ENCODE measurements around the gene LRRC36. TPM values are rescaled to one million over a fixed set of nuclear protein-coding genes. Genes with fewer than 3 reads are reported as not detected.
A peak's percentile ranks its signal among the peaks of the same experiment; 100 is the strongest.

The LRRC36 gene
- total and polyA plus RNA-seq, 2 of the 13 experiments (the other 11 are each of a cell fraction or from before 2014, with no cell fraction given), result 0.12 to 0.15 TPM

- TF ChIP-seq, protein P1, sequence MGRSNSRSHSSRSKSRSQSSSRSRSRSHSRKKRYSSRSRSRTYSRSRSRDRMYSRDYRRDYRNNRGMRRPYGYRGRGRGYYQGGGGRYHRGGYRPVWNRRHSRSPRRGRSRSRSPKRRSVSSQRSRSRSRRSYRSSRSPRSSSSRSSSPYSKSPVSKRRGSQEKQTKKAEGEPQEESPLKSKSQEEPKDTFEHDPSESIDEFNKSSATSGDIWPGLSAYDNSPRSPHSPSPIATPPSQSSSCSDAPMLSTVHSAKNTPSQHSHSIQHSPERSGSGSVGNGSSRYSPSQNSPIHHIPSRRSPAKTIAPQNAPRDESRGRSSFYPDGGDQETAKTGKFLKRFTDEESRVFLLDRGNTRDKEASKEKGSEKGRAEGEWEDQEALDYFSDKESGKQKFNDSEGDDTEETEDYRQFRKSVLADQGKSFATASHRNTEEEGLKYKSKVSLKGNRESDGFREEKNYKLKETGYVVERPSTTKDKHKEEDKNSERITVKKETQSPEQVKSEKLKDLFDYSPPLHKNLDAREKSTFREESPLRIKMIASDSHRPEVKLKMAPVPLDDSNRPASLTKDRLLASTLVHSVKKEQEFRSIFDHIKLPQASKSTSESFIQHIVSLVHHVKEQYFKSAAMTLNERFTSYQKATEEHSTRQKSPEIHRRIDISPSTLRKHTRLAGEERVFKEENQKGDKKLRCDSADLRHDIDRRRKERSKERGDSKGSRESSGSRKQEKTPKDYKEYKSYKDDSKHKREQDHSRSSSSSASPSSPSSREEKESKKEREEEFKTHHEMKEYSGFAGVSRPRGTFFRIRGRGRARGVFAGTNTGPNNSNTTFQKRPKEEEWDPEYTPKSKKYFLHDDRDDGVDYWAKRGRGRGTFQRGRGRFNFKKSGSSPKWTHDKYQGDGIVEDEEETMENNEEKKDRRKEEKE (IDR thresholded peaks at IDR 0.05), result no peak
- TF ChIP-seq ZBTB46 (CRISPR knock-in tag; IDR thresholded peaks at IDR 0.05; ENCODE audit: borderline replicate concordance), result no peak
- no peak for TF ChIP-seq MBNL3 (CRISPR knock-in tag; conservative IDR thresholded peaks at IDR 0.05)
- TF ChIP-seq, protein P2, sequence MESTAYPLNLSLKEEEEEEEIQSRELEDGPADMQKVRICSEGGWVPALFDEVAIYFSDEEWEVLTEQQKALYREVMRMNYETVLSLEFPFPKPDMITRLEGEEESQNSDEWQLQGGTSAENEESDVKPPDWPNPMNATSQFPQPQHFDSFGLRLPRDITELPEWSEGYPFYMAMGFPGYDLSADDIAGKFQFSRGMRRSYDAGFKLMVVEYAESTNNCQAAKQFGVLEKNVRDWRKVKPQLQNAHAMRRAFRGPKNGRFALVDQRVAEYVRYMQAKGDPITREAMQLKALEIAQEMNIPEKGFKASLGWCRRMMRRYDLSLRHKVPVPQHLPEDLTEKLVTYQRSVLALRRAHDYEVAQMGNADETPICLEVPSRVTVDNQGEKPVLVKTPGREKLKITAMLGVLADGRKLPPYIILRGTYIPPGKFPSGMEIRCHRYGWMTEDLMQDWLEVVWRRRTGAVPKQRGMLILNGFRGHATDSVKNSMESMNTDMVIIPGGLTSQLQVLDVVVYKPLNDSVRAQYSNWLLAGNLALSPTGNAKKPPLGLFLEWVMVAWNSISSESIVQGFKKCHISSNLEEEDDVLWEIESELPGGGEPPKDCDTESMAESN (CRISPR knock-in tag; conservative IDR thresholded peaks at IDR 0.05), result peak; percentile 56; the same call in 1 of the 2 replicates
- TF ChIP-seq ZNF609 (CRISPR knock-in tag; IDR thresholded peaks at IDR 0.05; ENCODE audit: borderline replicate concordance), result peak; percentile 51; the same call in 1 of the 2 replicates
- peak; percentile 17; the same call in 1 of the 2 replicates for TF ChIP-seq ZNF605 (CRISPR knock-in tag; IDR thresholded peaks at IDR 0.05)
- TF ChIP-seq, protein P3, sequence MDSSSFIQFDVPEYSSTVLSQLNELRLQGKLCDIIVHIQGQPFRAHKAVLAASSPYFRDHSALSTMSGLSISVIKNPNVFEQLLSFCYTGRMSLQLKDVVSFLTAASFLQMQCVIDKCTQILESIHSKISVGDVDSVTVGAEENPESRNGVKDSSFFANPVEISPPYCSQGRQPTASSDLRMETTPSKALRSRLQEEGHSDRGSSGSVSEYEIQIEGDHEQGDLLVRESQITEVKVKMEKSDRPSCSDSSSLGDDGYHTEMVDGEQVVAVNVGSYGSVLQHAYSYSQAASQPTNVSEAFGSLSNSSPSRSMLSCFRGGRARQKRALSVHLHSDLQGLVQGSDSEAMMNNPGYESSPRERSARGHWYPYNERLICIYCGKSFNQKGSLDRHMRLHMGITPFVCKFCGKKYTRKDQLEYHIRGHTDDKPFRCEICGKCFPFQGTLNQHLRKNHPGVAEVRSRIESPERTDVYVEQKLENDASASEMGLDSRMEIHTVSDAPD (CRISPR knock-in tag; IDR thresholded peaks at IDR 0.05), result no peak
- TF ChIP-seq, protein P4, sequence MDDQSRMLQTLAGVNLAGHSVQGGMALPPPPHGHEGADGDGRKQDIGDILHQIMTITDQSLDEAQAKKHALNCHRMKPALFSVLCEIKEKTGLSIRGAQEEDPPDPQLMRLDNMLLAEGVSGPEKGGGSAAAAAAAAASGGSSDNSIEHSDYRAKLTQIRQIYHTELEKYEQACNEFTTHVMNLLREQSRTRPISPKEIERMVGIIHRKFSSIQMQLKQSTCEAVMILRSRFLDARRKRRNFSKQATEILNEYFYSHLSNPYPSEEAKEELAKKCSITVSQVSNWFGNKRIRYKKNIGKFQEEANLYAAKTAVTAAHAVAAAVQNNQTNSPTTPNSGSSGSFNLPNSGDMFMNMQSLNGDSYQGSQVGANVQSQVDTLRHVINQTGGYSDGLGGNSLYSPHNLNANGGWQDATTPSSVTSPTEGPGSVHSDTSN (CRISPR knock-in tag; IDR thresholded peaks at IDR 0.05; ENCODE audit: borderline replicate concordance), result peak; percentile 90
- peak; percentile 17; the same call in 1 of the 2 replicates for TF ChIP-seq ZNF879 (CRISPR knock-in tag; IDR thresholded peaks at IDR 0.05)
- 0 out of 2 replicates have a peak, but pooled peaks have one; percentile 10 for TF ChIP-seq THRA (CRISPR knock-in tag; IDR thresholded peaks at IDR 0.05; ENCODE audit: borderline replicate concordance)
Measured at GRCh38 chr16:67415872-67416793, 89.5 kb downstream of the LRRC36 start, which contains the start of gene ZDHHC1 (continued).
